Gastrocnemius medialis (tissue), 4 donors: ENCODE results near the gene HES7. TPM values are rescaled to one million over a fixed set of nuclear protein-coding genes. Genes with fewer than 3 reads are reported as not detected.

ENCODE experiments used
- ATAC-seq, 2 donors: fragments of 150-250 bp; one replicate each; pipeline ENCODE4 v1.9.1; 2016
- DNase-seq, 2 donors: peaks; one replicate each; pipeline ENCODE4 v3.0.0-alpha.2; 2019
- H3K27ac ChIP-seq, 4 donors: fragments of 200-600 bp; sonication (generic); 1 replicate in 1 of 4; 2 replicates in 3 of 4; pipeline ENCODE4 v1.5.1; 2016 to 2018; ENCODE audit warnings: mild to moderate bottlenecking in 2 of 4, moderate library complexity in 1 of 4
- H3K27me3 ChIP-seq, 3 donors: fragments of 200-600 bp; sonication (generic) in 2 of 3; 1 replicate in 1 of 3; 2 replicates in 2 of 3; pipeline versions ENCODE4 v1.5.1 to v1.6.0; 2016 to 2019; ENCODE audit warnings: mild to moderate bottlenecking in 1 of 3, moderate library complexity in 1 of 3
- H3K36me3 ChIP-seq, 2 donors: fragments of 200-600 bp; sonication (generic) in 1 of 2; one replicate each; pipeline ENCODE4 v1.5.1; 2017 to 2018
- H3K4me1 ChIP-seq, 2 donors: fragments of 200-600 bp; sonication (generic) in 1 of 2; one replicate each; pipeline ENCODE4 v1.5.1; 2016 to 2017; ENCODE audit warnings: mild to moderate bottlenecking in 2 of 2
- H3K4me3 ChIP-seq, 4 donors: fragments of 200-600 bp; sonication (generic) in 3 of 4; 1 replicate in 1 of 4; 2 replicates in 3 of 4; pipeline ENCODE4 v1.5.1; 2016 to 2019; ENCODE audit warnings: mild to moderate bottlenecking in 2 of 4
- H3K9me3 ChIP-seq, 3 donors: fragments of 200-600 bp; sonication (generic) in 2 of 3; 1 replicate in 1 of 3; 2 replicates in 2 of 3; pipeline ENCODE4 v1.5.1; 2016 to 2019
- CTCF ChIP-seq, 5 experiments: fragments of 450-650 bp in 3 of 5; fragments of 200-600 bp in 2 of 5; sonication (generic) in 2 of 5; IDR thresholded peaks in 4 of 5; conservative IDR thresholded peaks in 1 of 5; 1 replicate in 4 of 5; 2 replicates in 1 of 5; pipeline ENCODE4 v1.5.1; 2016 to 2019; ENCODE audit warnings: antibody characterized with exemption in 5 of 5, mild to moderate bottlenecking in 3 of 5, moderate library complexity in 3 of 5
- POLR2A ChIP-seq, 2 donors: fragments of 450-650 bp; IDR thresholded peaks; one replicate each; pipeline ENCODE4 v1.6.1; 2017; ENCODE audit warnings: antibody characterized with exemption in 2 of 2, mild to moderate bottlenecking in 2 of 2, moderate library complexity in 2 of 2
- in situ Hi-C, 4 donors: fragments of 200-750 bp; cut with MboI; loops; one replicate each; pipeline versions ENCODE4 v1.15.0 to v1.8.0; 2017; ENCODE audit warnings: low sequenced_read_pairs in 4 of 4
- intact Hi-C: fragments of 100-400 bp; cut with DNase I; formaldehyde crosslinking; loops from one replicate; pipeline ENCODE4 v1.15.1; 2023; ENCODE audit warnings: low total_unique reads
- total RNA-seq, 4 donors: library from RNA; depleted of rRNA; stranded (reverse); fragments of >200 nt; gene quantifications; one replicate each; pipeline versions ENCODE4 v1.1.0 to v1.2.3, GENCODE V29; 2016

HES7 gene
- total RNA-seq, 4 donors from 2014 or later = not detected

- no peak overlapping the region for H3K4me3 ChIP-seq
- TF ChIP-seq POLR2A (IDR thresholded peaks at IDR 0.05) = no peak
- TF ChIP-seq CTCF (IDR thresholded peaks at IDR 0.05 in 4 of 5, conservative IDR thresholded peaks at IDR 0.05 in 1 of 5) = no peak
- H3K27ac ChIP-seq = no peak overlapping the region
- no peaks in the 10 kb centered on the region for H3K36me3 ChIP-seq
- H3K4me1 ChIP-seq = peaks cover 0 to 7% of the 10 kb centered on the region in 2 donors
- intact Hi-C loops (no loop called here), in situ Hi-C loops (no loop called here)
- ATAC-seq = no peak
- DNase-seq = no peak
- H3K27me3 ChIP-seq = peaks cover 14 to 21% (median 17%) of the 10 kb centered on the region in 3 donors
- no peaks in the 10 kb centered on the region for H3K9me3 ChIP-seq
Measured at GRCh38 chr17:8105957-8106398, 17.9 kb downstream of the HES7 start.

- DNase-seq = no peak
- no peak for ATAC-seq
Measured at GRCh38 chr17:8104911-8105310, 19.0 kb downstream of the HES7 start.

GRCh38 chr17:8103549-8103948 is 20.4 kb downstream of the HES7 start:
- in situ Hi-C loops (no loop called here), intact Hi-C loops (no loop called here)
- DNase-seq = no peak
- Histone ChIP-seq H3K27me3 (no peaks in the 10 kb centered on the region), H3K4me1 (no peaks in the 10 kb centered on the region), H3K36me3 (no peaks in the 10 kb centered on the region), H3K9me3 (no peaks in the 10 kb centered on the region), H3K4me3 (no peak overlapping the region), H3K27ac (no peak overlapping the region)
- TF ChIP-seq CTCF (IDR thresholded peaks at IDR 0.05 in 4 of 5, conservative IDR thresholded peaks at IDR 0.05 in 1 of 5) = no peak
- no peak for TF ChIP-seq POLR2A (IDR thresholded peaks at IDR 0.05)
- no peak for ATAC-seq

More at GRCh38 chr17:8104911-8105310, 19.0 kb downstream of the HES7 start:
- TF ChIP-seq POLR2A (IDR thresholded peaks at IDR 0.05) = no peak
- no peak for TF ChIP-seq CTCF (IDR thresholded peaks at IDR 0.05 in 4 of 5, conservative IDR thresholded peaks at IDR 0.05 in 1 of 5)
- no peaks in the 10 kb centered on the region for H3K9me3 ChIP-seq
- intact Hi-C loops (no loop called here), in situ Hi-C loops (no loop called here)
- no peak overlapping the region for H3K4me3 ChIP-seq
- no peaks in the 10 kb centered on the region for H3K36me3 ChIP-seq
- peaks cover 3 to 10% (median 6%) of the 10 kb centered on the region in 3 donors for H3K27me3 ChIP-seq
- H3K4me1 ChIP-seq = peaks cover 0 to 4% of the 10 kb centered on the region in 2 donors
- H3K27ac ChIP-seq = no peak overlapping the region

- in situ Hi-C loops = no loop called here
- no peak overlapping the region for H3K27ac ChIP-seq
- TF ChIP-seq CTCF (IDR thresholded peaks at IDR 0.05 in 4 of 5, conservative IDR thresholded peaks at IDR 0.05 in 1 of 5) = no peak
- no peak for TF ChIP-seq POLR2A (IDR thresholded peaks at IDR 0.05)
- peaks cover 0 to 5% (median under 1%) of the 10 kb centered on the region in 3 donors for H3K27me3 ChIP-seq
- H3K9me3 ChIP-seq = no peaks in the 10 kb centered on the region
- ATAC-seq (no peak), DNase-seq (no peak)
- H3K4me3 ChIP-seq = no peak overlapping the region
- intact Hi-C loops = no loop called here
- H3K4me1 ChIP-seq = no peaks in the 10 kb centered on the region
- no peaks in the 10 kb centered on the region for H3K36me3 ChIP-seq
Measured at GRCh38 chr17:8101721-8102120, 22.2 kb downstream of the HES7 start.

- Histone ChIP-seq H3K9me3 (no peaks in the 10 kb centered on the region), H3K27ac (no peak overlapping the region), H3K4me1 (no peaks in the 10 kb centered on the region), H3K36me3 (no peaks in the 10 kb centered on the region), H3K4me3 (no peak overlapping the region), H3K27me3 (peaks cover 6 to 14% (median 9%) of the 10 kb centered on the region in 3 donors)
- no peak for DNase-seq
- TF ChIP-seq POLR2A (IDR thresholded peaks at IDR 0.05) (no peak), CTCF (IDR thresholded peaks at IDR 0.05 in 4 of 5, conservative IDR thresholded peaks at IDR 0.05 in 1 of 5) (no peak)
- intact Hi-C loops (no loop called here), in situ Hi-C loops (no loop called here)
- no peak for ATAC-seq
Measured at GRCh38 chr17:8100763-8101162, 23.1 kb downstream of the HES7 start.
